ENCODE data around the gene TMEM248. TPM values are rescaled to one million over a fixed set of nuclear protein-coding genes. Genes with fewer than 3 reads are reported as not detected.
"Not testable (repeated sequence)": the region's sequence is repeated elsewhere in the genome, so short reads cannot be mapped to it uniquely, and the experiment has no call there.

The TMEM248 gene
- polyA plus RNA-seq, 1 donor from 2014 or later, result 121 TPM

DNA sequence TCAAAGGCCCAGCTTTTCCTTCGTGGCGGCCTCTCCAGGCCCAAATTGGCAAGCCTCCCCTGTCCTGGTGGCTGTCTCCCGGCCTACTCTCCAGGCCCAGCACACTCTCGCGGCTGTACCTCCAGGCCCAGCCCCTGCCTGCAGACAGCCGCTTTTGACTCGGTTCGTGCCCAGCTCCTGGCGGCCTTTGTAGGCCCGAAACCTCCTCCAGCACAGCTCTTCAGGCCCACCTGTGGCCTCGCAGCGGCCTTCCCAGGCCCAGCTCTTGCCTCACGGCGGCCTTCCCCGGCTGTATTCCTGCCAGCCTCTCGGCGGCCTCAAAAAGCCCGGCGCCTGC, 18.2 kb upstream of the TMEM248 start:
- H3K27me3 Mint-ChIP-seq, result no peaks in the 10 kb centered on the region
- no peak overlapping the region for H3K27ac Mint-ChIP-seq
- peaks cover 2% of the 10 kb centered on the region for H3K36me3 Mint-ChIP-seq
- no peak overlapping the region for H3K4me3 Mint-ChIP-seq
- H3K4me1 Mint-ChIP-seq, result peaks cover 0 to 4% (median 0%) of the 10 kb centered on the region in 3 donors
- H3K9me3 Mint-ChIP-seq, result no peaks in the 10 kb centered on the region

DNA sequence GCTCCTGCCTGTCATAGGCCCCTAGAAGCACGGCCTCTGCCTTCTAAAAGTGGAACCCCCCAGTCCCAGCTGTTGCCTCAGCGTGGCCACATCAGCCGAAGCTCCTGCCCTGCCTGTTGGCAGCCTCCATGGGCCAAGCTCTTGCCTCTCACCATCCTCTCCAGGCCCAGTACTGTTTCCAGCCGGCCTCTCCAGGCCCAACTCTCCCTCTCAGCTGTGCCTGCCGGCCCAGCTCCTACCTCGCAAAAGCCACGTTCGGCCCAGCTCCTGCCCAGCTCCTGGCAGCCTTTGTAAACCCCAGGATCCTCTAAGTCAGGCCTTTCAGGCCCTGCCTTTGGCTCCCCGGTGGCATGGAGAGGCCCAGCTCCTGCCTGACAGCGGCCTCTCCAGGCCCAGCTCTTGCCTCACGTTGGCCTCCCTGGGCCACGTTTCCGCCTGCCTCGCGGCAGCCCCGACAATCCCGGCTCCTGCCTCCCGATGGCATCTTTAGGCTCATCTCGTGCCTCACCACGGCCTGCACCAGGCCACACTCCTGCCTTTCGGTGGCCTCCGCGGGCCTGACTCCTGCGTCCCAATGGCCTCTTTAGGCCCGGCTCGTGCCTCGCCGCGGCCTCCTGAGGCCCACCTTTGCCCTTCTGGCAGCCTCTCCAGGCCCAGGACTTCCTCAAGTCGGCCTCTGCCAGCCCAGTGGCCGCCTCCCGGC, 17.5 kb upstream of the TMEM248 start:
- H3K9me3 Mint-ChIP-seq, result no peaks in the 10 kb centered on the region
- H3K4me3 Mint-ChIP-seq, result no peak overlapping the region
- H3K36me3 Mint-ChIP-seq, result peaks cover 2% of the 10 kb centered on the region
- H3K27me3 Mint-ChIP-seq, result no peaks in the 10 kb centered on the region
- H3K4me1 Mint-ChIP-seq, result peaks cover 0 to 4% (median 2%) of the 10 kb centered on the region in 3 donors
- H3K27ac Mint-ChIP-seq, result no peak overlapping the region

DNA sequence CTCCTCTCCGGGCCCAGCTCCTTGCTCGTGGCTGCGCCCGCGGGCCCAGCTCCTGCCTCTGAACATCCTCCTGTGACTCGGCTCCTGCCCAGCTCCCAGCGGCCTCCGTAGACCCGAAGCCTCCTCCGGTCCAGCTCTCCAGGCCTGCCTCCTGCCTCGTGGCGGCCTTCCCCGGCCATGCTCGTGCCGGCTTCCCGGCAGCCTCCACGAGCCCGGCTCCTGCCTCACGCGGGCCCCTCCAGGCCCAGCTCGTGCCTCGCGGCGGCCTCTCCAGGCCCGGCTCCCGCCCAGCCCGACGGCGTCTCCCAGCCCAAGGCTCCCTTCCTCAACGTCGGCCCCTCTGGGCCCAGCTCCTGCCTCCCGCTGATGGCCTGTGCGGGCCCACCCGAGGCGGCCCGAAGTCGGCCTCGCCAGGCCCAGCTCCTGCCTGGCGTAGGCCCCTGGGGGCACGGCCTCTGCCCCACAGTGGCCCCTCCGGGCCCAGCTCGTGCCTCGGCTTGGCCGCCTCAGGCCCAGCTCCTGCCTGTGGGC, 16.9 kb upstream of the TMEM248 start:
- H3K4me1 Mint-ChIP-seq, result peaks cover 0 to 4% (median 2%) of the 10 kb centered on the region in 3 donors
- no peaks in the 10 kb centered on the region for H3K27me3 Mint-ChIP-seq
- H3K4me3 Mint-ChIP-seq, result no peak overlapping the region
- H3K9me3 Mint-ChIP-seq, result no peaks in the 10 kb centered on the region
- H3K36me3 Mint-ChIP-seq, result peaks cover 2% of the 10 kb centered on the region
- no peak overlapping the region for H3K27ac Mint-ChIP-seq

DNA sequence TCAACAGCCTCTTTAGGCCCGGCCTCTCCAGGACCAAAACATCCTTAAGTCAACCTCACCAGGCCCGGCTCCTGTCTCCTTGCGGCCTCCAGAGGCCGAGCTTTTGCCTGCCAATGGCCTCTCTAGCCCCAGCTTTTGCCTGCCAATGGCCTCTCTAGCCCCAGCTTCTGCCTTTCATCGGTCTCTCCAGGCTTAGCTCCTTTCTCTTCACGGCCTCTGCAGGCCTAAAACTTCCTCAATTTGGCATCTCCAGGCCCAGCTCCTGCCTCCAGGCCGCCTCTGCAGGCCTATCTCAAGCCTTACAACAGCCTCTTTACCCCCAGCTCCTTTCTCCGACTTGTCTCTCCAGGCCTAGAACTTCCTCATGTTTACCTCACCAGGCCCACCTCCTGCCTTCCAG, 15.7 kb upstream of the TMEM248 start:
- no peak overlapping the region for H3K4me3 Mint-ChIP-seq
- H3K9me3 Mint-ChIP-seq, result no peaks in the 10 kb centered on the region
- no peaks in the 10 kb centered on the region for H3K27me3 Mint-ChIP-seq
- H3K36me3 Mint-ChIP-seq, result peaks cover 2% of the 10 kb centered on the region
- peaks cover 0 to 3% (median 2%) of the 10 kb centered on the region in 3 donors for H3K4me1 Mint-ChIP-seq
- no peak overlapping the region for H3K27ac Mint-ChIP-seq

DNA sequence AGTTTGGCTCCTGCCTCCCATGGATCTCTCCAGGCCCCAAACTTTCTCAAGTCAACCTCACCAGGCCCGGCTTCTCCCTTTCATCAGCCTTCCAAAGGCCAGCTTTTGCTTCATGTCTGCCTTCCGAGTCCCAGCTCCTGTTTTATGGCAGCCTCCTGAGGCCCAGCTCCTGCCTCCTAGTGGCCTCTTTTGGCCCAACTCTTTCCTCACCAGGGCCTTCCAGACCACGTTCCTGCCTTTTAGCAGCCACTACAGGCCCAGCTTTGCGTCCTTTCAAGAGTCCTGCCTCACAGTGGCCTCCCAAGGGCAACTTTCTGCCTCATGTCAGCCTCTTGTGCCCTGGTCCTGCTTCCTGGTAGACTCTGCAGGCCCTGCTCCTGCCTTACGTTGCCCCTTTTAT, 15.3 kb upstream of the TMEM248 start:
- H3K4me3 Mint-ChIP-seq, result no peak overlapping the region
- H3K36me3 Mint-ChIP-seq, result peaks cover 2% of the 10 kb centered on the region

DNA sequence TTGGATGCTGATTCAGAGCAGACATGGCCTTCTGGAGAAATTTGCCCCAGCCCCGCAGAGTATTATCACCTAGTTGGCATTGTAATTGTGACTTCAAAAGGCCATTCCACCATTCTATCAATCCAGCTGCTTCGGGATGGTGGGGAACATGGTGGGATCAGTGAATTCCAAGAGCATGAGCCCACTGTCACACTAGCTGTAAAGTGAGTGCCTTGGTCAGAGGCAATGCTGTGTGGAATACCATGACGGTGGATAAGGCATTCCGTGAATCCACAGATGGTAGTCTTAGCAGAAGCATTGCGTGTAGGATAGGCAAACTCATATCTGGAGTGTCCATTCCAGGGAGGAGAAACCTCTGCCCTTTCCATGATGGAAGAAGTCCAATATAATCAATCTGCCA, 13.3 kb upstream of the TMEM248 start:
- no peak overlapping the region for H3K27ac Mint-ChIP-seq

More for the DNA sequence above, 15.3 kb upstream of the TMEM248 start:
- H3K9me3 Mint-ChIP-seq, result no peaks in the 10 kb centered on the region
- peaks cover 0 to 3% (median 2%) of the 10 kb centered on the region in 3 donors for H3K4me1 Mint-ChIP-seq
- H3K27ac Mint-ChIP-seq, result no peak overlapping the region
- no peaks in the 10 kb centered on the region for H3K27me3 Mint-ChIP-seq

DNA sequence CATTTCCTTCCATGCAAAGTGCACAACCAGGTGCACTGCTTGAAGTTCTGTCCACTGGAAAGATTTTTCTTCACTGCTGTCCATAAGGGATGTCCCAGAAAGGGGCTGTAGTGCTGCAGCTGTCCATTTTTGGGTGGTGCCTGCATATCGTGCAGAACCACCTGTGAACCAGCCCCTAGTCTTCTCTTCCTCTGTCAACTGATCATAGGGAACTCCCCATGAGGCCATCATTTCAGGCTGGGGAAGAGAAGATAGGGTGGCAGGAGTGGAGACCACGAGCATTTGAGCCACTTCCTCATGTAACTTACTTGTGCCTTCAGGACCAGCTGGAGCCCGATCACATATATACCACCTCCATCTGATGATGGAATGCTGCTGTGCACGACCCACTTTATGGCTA, 12.4 kb upstream of the TMEM248 start:
- H3K27me3 Mint-ChIP-seq, result not testable (repeated sequence)

More for the DNA sequence above, 13.3 kb upstream of the TMEM248 start:
- Mint-ChIP-seq H3K9me3 (no peaks in the 10 kb centered on the region), H3K36me3 (peaks cover 2% of the 10 kb centered on the region), H3K4me1 (peaks cover 0 to 3% (median 2%) of the 10 kb centered on the region in 3 donors), H3K27me3 (no peaks in the 10 kb centered on the region), H3K4me3 (no peak overlapping the region)

DNA sequence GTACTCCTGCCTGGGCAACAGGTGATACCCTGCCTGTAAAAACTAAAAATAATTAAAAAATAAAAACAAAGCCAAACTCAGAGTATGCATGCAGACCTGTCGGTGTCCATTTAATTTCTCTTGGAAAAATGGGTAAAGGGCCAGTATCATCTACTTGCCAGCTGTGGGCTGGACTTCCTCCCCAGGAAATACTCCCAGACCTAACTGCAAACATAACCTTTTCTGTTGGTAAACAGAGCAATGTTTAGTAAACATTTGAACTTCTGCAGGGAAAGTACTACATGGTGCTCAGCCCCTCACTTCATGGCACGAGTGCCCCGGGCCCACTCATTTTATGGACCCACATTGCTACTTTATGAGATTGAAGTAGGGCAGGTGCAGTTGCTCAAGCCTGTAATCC, 10.2 kb upstream of the TMEM248 start:
- Mint-ChIP-seq H3K27ac (no peak overlapping the region), H3K4me1 (peaks cover 5 to 9% (median 6%) of the 10 kb centered on the region in 3 donors), H3K4me3 (no peak overlapping the region), H3K36me3 (no peaks in the 10 kb centered on the region), H3K27me3 (no peaks in the 10 kb centered on the region), H3K9me3 (no peaks in the 10 kb centered on the region)

More for the DNA sequence above, 12.4 kb upstream of the TMEM248 start:
- not testable (repeated sequence) for H3K27ac Mint-ChIP-seq, H3K4me3 Mint-ChIP-seq, H3K4me1 Mint-ChIP-seq, H3K36me3 Mint-ChIP-seq, H3K9me3 Mint-ChIP-seq

DNA sequence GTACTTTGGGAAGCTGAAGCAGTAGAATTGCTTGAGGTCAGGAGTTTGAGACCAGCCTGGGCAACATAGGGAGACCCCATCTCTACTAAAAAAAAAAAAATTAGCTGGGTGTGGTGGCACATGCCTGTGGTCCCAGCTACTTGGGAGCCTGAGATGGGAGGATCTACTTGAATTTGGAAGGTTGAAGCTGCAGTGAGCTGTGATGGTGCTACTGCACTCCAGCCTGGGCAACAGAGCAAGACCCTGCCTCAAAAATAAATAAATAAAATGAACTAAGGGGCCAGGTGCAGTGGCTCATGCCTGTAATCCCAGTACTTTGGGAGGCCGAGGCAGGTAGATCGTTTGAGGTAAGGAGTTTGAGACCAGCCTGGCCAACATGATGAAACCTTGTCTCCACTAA, 9.8 kb upstream of the TMEM248 start:
- H3K4me3 Mint-ChIP-seq, H3K9me3 Mint-ChIP-seq, H3K36me3 Mint-ChIP-seq, H3K4me1 Mint-ChIP-seq, H3K27ac Mint-ChIP-seq, H3K27me3 Mint-ChIP-seq: not testable (repeated sequence)

DNA sequence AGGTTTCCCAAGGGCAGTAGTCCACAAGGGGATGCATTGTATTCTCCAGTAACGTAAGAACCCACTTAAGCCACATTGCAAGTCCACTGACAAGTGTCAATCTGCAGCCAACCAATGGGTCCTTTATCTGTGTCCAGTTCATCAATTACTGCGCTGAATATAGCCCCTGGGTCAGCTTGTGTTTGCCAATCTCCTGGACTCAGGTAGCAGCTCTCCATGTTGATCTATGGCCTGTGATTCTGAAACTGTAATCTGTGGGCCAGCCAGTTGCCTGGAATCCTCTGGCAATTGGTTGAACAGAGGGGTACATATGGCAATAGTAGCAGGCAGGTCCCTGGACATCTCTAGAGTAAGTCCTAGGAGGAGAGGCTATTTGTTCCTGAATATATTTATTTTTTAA, 8.8 kb upstream of the TMEM248 start:
- no peaks in the 10 kb centered on the region for H3K27me3 Mint-ChIP-seq
- no peaks in the 10 kb centered on the region for H3K36me3 Mint-ChIP-seq
- no peak overlapping the region for H3K27ac Mint-ChIP-seq
- no peaks in the 10 kb centered on the region for H3K9me3 Mint-ChIP-seq
- peaks cover 5 to 9% (median 6%) of the 10 kb centered on the region in 3 donors for H3K4me1 Mint-ChIP-seq
- H3K4me3 Mint-ChIP-seq, result no peak overlapping the region

DNA sequence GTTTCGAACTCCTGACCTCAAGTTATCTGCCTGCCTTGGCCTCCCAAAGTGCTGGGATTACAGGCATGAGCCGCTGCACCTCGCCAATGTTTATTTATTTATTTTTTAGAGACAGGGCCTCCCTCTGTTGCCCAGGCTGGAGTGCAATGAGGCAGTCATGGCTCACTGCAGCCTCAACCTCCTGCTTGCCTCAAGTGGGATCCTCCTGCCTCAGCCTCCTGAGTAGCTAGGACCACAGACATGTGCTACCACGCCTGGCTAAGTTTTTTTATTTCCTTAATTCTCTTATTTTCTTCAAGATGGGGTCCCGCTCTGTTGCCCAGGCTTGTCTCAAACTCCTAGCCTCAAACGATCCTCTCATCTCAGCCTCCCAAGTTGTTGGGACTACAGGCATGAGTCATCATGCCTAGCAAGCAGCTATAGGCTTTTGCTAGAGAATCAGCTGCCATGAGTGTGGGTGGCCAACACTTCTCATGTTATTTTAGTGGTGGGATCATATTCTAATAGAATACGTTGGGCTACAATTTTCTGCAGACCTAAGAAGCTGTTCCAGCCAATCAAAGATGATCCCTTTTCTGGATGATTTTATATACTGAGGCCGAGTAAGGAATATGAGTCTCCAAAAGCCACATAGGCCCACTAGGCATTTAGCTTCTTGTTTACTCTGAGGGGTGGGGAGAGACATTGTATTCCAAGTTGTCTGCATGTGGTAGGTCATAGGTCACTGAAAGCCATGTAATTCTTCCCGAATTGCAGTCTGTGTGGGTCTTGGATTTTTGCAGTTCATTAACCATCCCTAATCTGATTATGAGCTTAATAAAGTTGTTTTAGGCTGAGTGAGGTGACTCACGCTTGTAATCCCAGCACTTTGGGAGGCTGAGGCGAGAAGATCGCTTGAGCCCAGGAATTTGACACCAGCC, 7.6 kb upstream of the TMEM248 start:
- Mint-ChIP-seq H3K4me1 (peaks cover 4 to 9% (median 5%) of the 10 kb centered on the region in 3 donors), H3K9me3 (no peaks in the 10 kb centered on the region), H3K36me3 (no peaks in the 10 kb centered on the region), H3K27ac (no peak overlapping the region), H3K27me3 (no peaks in the 10 kb centered on the region), H3K4me3 (no peak overlapping the region)

DNA sequence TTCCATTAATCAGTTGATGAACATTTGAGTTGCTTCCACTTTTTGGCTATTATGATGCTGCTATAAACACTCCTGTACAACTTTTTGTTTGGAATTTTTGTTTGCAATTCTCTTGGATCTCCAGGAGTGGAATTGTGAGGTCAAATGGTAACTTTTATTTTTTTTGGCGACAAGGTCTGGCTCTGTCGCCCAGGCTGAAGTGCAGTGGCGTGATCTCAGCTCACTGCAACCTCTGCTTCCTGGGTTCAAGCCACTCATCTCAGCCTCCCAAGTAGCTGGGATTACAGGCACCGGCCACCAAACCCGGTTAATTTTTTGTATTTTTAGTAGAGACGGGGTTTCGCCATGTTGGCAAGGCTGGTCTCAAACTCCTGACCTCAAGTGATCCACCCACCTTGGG, 3.1 kb upstream of the TMEM248 start:
- not testable (repeated sequence) for H3K27ac Mint-ChIP-seq, H3K36me3 Mint-ChIP-seq, H3K4me3 Mint-ChIP-seq, H3K9me3 Mint-ChIP-seq, H3K27me3 Mint-ChIP-seq
- H3K4me1 Mint-ChIP-seq, result peaks cover 13 to 21% (median 14%) of the 10 kb centered on the region in 3 donors

DNA sequence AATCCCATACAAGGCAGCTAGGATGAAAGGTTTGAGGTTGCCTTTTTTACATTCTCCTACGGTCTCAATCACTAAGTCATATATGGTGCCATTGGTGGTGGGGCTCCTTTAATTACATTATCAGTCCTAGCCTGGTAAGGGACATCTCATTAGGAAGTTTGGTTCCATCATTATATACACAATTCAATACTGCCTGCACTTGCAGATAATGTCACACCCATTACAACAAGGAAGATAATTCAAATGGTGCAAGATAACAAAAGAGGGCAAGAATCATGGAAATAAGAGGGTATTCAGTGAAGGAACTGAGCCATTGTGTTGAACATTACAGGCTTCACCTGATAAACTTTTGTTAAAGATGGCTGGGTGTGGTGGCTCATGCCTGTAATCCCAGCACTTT, 1.7 kb upstream of the TMEM248 start:
- Mint-ChIP-seq H3K4me1 (peaks cover 11 to 31% (median 12%) of the 10 kb centered on the region in 3 donors), H3K36me3 (no peaks in the 10 kb centered on the region), H3K4me3 (peak overlapping the region; percentile 12 to 68 (median 44)), H3K27me3 (no peaks in the 10 kb centered on the region), H3K9me3 (peaks cover 0 to 3% (median 1%) of the 10 kb centered on the region in 3 donors), H3K27ac (peak overlapping the region in 1 of 3 donors; percentile 59)

DNA sequence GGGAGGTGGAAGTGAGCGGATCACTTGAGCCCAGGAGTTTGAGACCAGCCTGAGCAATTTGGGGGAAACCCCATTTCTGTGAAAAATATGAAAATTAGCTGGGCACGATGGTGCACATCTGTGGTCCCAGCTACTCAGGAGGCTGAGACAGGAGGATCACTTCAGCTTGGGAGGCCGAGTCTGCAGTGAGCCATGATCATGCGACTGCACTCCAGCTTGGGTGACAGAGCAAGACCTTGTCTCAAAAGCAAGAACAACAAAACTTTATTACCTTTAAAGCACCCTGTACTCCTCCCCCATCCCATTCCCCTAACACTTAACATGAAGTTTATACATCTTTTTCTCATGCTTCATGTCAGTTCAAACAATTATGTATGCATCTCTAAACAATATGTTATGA, 1.3 kb upstream of the TMEM248 start:
- H3K36me3 Mint-ChIP-seq, result no peaks in the 10 kb centered on the region
- no peaks in the 10 kb centered on the region for H3K27me3 Mint-ChIP-seq
- H3K4me1 Mint-ChIP-seq, result peaks cover 8 to 31% (median 8%) of the 10 kb centered on the region in 3 donors
- H3K4me3 Mint-ChIP-seq, result peak overlapping the region; percentile 12 to 68 (median 50)
- H3K9me3 Mint-ChIP-seq, result peaks cover 0 to 3% (median 1%) of the 10 kb centered on the region in 3 donors
- H3K27ac Mint-ChIP-seq, result peak overlapping the region in 1 of 3 donors; percentile 59

DNA sequence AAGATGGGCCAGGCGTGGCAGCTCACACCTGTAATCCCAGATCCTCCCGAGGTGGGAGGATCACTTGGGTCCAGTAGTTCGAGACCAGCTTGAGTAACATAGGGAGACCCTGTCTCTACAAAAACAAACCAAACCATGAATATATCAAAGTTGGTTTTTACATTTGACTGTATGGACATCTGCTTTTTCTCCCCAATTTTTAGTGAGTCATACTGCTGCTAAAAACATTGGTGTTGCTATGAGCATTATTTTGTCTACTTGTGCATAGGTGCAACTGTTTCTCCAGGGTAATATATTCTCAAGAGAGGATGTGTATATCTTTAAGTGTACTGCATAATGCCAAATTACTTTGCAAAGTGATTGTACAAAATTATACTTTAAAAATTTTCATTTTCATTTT, 769 bp upstream of the TMEM248 start:
- Mint-ChIP-seq H3K27me3 (no peaks in the 10 kb centered on the region), H3K9me3 (peaks cover 0 to 3% (median 1%) of the 10 kb centered on the region in 3 donors), H3K36me3 (peaks cover under 1% of the 10 kb centered on the region), H3K27ac (peak overlapping the region in 2 of 3 donors; percentile 57 to 89), H3K4me3 (peak overlapping the region in 3 of 4 donors; percentile 44 to 62 (median 58)), H3K4me1 (peaks cover 6 to 32% (median 8%) of the 10 kb centered on the region in 3 donors)

All from IgD-negative memory B cell (primary cell).